ENCODE results near the gene KCNH6.

GRCh38 chr17:63564562-63564961, 41.4 kb downstream of the KCNH6 start:
- TF ChIP-seq, protein P1, sequence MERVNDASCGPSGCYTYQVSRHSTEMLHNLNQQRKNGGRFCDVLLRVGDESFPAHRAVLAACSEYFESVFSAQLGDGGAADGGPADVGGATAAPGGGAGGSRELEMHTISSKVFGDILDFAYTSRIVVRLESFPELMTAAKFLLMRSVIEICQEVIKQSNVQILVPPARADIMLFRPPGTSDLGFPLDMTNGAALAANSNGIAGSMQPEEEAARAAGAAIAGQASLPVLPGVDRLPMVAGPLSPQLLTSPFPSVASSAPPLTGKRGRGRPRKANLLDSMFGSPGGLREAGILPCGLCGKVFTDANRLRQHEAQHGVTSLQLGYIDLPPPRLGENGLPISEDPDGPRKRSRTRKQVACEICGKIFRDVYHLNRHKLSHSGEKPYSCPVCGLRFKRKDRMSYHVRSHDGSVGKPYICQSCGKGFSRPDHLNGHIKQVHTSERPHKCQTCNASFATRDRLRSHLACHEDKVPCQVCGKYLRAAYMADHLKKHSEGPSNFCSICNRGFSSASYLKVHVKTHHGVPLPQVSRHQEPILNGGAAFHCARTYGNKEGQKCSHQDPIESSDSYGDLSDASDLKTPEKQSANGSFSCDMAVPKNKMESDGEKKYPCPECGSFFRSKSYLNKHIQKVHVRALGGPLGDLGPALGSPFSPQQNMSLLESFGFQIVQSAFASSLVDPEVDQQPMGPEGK (CRISPR knock-in tag; IDR thresholded peaks at IDR 0.05; ENCODE audit: borderline replicate concordance) = no peak
- TF ChIP-seq, protein P2, sequence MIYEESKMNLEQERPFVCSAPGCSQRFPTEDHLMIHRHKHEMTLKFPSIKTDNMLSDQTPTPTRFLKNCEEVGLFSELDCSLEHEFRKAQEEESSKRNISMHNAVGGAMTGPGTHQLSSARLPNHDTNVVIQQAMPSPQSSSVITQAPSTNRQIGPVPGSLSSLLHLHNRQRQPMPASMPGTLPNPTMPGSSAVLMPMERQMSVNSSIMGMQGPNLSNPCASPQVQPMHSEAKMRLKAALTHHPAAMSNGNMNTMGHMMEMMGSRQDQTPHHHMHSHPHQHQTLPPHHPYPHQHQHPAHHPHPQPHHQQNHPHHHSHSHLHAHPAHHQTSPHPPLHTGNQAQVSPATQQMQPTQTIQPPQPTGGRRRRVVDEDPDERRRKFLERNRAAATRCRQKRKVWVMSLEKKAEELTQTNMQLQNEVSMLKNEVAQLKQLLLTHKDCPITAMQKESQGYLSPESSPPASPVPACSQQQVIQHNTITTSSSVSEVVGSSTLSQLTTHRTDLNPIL (CRISPR knock-in tag; IDR thresholded peaks at IDR 0.05; ENCODE audit: low read depth) = no peak
- TF ChIP-seq ZFP3 (CRISPR knock-in tag; IDR thresholded peaks at IDR 0.05) (no peak), ARNTL (CRISPR knock-in tag; IDR thresholded peaks at IDR 0.05; ENCODE audit: borderline replicate concordance, low read depth) (no peak), GLIS3 (CRISPR knock-in tag; IDR thresholded peaks at IDR 0.05) (no peak), CSDC2 (CRISPR knock-in tag; IDR thresholded peaks at IDR 0.05) (no peak), TCF4 (CRISPR knock-in tag; IDR thresholded peaks at IDR 0.05; ENCODE audit: borderline replicate concordance) (no peak), PPARA (CRISPR knock-in tag; IDR thresholded peaks at IDR 0.05; ENCODE audit: borderline replicate concordance) (no peak)

Data from SK-N-SH treated with all-trans-retinoic acid at 6 μM for 48 hours (cell line).